PC-3 (cell line): ENCODE results near the gene CCNQ. TPM values are rescaled to one million over a fixed set of nuclear protein-coding genes. Genes with fewer than 3 reads are reported as not detected.

Experiments
- ATAC-seq: fragments of 200-7000 bp; cut with Tn5 transposase; 2 replicates; pipeline ENCODE4 v1.9.1; 2020; ENCODE audit warnings: mild to moderate bottlenecking, moderate library complexity
- BruUV-seq: library from RNA; stranded (reverse); fragments of 400-500 nt; replicated peaks from 2 replicates; lab custom pipeline; 2021; lab: Mats Ljungman, UMichigan
- CTCF ChIA-PET: fragments of 300-600 bp; sonication (Branson Sonifier 250); formaldehyde crosslinking; loops from one replicate; lab custom pipeline; 2022; ENCODE audit warnings: antibody characterized with exemption; lab: Charles Lee
- POLR2A ChIA-PET: fragments of 300-600 bp; sonication (Branson Sonifier 250); formaldehyde crosslinking; loops from one replicate; lab custom pipeline; 2022; ENCODE audit warnings: antibody characterized with exemption; ENCODE audit not compliant: unreplicated experiment; lab: Charles Lee
- DNase-seq: peaks from one replicate; pipeline ENCODE4 v3.0.0-alpha.2; 2015
- H2AFZ ChIP-seq: fragments of 300-600 bp; sonication (generic); 2 replicates; pipeline ENCODE4 v1.6.0; 2016; ENCODE audit warnings: antibody characterized with exemption, low read length
- H3F3A ChIP-seq: fragments of 300-600 bp; sonication (generic); one replicate; pipeline ENCODE4 v1.6.0; 2017; ENCODE audit warnings: antibody characterized with exemption, low read length, control low read depth, mild to moderate bottlenecking; ENCODE audit not compliant: unreplicated experiment
- H3K27ac ChIP-seq: fragments of 300-600 bp; sonication (generic); 2 replicates; pipeline ENCODE4 v1.5.1; 2016; ENCODE audit warnings: mild to moderate bottlenecking, low read length
- H3K27me3 ChIP-seq: fragments of 300-600 bp; sonication (generic); 2 replicates; pipeline ENCODE4 v1.6.1; 2016; ENCODE audit warnings: low read length, mixed read lengths
- H3K36me3 ChIP-seq: fragments of 300-600 bp; sonication (generic); 2 replicates; pipeline ENCODE4 v1.6.1; 2016; ENCODE audit warnings: low read depth, mixed run types, low read length, mixed read lengths
- H3K4me1 ChIP-seq: fragments of 300-600 bp; sonication (generic); 2 replicates; pipeline ENCODE4 v1.5.1; 2016; ENCODE audit warnings: low read length; ENCODE audit not compliant: insufficient read depth
- H3K4me2 ChIP-seq: fragments of 300-600 bp; sonication (generic); 2 replicates; pipeline ENCODE4 v1.6.0; 2016; ENCODE audit warnings: low read length
- H3K4me3 ChIP-seq: fragments of 300-600 bp; sonication (generic); 2 replicates; pipeline ENCODE4 v1.5.1; 2016; ENCODE audit warnings: mild to moderate bottlenecking, low read length, mixed read lengths
- H3K79me2 ChIP-seq: fragments of 300-600 bp; sonication (generic); 2 replicates; pipeline ENCODE4 v1.6.1; 2017; ENCODE audit warnings: low read length, mixed read lengths
- H3K9ac ChIP-seq: fragments of 300-600 bp; sonication (generic); 2 replicates; pipeline ENCODE4 v1.6.0; 2016; ENCODE audit warnings: mild to moderate bottlenecking, low read length
- H3K9me2 ChIP-seq: fragments of 300-600 bp; sonication (generic); replicated peaks from 2 replicates; pipeline ENCODE4 v1.6.1; 2016; ENCODE audit warnings: mixed run types, low read length, mixed read lengths
- H3K9me3 ChIP-seq: fragments of 300-600 bp; sonication (generic); 2 replicates; pipeline ENCODE4 v1.6.1; 2016; ENCODE audit warnings: low read length, mixed read lengths
- H4K20me1 ChIP-seq: fragments of 300-600 bp; sonication (generic); 2 replicates; pipeline ENCODE4 v1.6.1; 2016; ENCODE audit warnings: low read length, mixed read lengths
- EZH2 ChIP-seq: fragments of 300-600 bp; sonication (generic); IDR thresholded peaks from one replicate; pipeline ENCODE4 v1.6.1; 2017; ENCODE audit warnings: antibody characterized with exemption, mild to moderate bottlenecking, low read length; ENCODE audit not compliant: unreplicated experiment
- EZH2phosphoT487 ChIP-seq: fragments of 300-600 bp; sonication (generic); IDR thresholded peaks from 2 replicates; pipeline ENCODE4 v1.6.1; 2018; ENCODE audit warnings: mild to moderate bottlenecking, antibody characterized with exemption, low read length, borderline replicate concordance
- intact Hi-C: fragments of 100-400 bp; cut with micrococcal nuclease; formaldehyde crosslinking; loops from 2 replicates; pipeline ENCODE4 v1.9.0; 2023
- total RNA-seq: library from RNA; depleted of rRNA; stranded (reverse); fragments of >200 nt; gene quantifications from 2 replicates; pipeline ENCODE4 v1.2.3, GENCODE V29; 2014; rRNA removed
- TF ChIP-seq, protein P1 (sequence below): fragments of 300-600 bp; sonication (generic); conservative IDR thresholded peaks from 2 replicates; pipeline ENCODE4 v1.5.1; 2017; ENCODE audit warnings: antibody characterized with exemption, low read depth, mild to moderate bottlenecking, low read length

The CCNQ gene
- total RNA-seq, 1 experiment from 2014 or later, result 110 TPM

DNA sequence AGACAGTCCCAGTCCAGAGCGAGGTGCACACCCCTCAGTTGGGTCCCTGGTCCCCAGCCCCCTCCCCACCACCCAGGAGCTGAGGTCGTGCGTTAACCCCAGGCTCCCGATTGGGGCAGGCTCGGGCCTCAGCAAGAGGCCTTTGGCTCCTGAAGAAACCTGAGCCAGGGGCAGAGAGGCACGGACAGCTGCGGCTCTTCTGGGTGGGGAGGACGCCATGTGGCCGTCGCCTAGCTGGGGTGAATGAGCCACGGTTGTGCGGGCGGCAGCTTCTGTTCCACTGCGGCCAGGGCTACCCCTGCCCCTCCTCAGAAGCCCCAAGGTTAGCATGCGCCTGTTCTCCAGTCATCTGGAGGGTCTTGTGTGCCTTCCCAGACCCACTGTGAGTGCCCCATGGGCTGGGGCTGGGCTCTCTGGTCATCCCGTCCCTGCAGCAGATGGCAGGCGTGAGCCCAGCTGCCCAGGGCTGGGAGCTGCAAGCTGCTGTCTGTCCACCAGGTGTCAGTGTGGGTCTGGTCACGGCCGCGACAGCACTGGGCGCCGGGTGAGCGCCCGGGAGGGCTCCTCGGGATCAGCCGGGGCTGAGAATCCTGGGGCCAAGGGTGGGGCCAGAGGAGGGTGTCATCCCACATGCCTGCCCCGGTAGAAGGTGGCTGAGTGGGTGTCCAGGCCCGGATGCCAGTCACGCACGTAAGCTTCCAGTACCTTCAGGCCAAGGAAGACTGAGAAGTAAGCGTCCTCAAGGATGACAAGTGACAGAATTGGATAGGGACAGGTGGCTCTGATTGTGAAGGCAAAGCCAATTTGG lies 59.6 kb downstream of the CCNQ start:
- H3K4me2 ChIP-seq, result 0 out of 2 replicates have a peak overlapping the region, but pooled peaks have one; percentile 26
- H3K27ac ChIP-seq, result no peak overlapping the region
- H3K9ac ChIP-seq, result no peak overlapping the region
- peaks cover 13% of the 10 kb centered on the region; the same call in 1 of the 2 replicates for H3K27me3 ChIP-seq
- H3K9me3 ChIP-seq, result no peaks in the 10 kb centered on the region
- no peaks in the 10 kb centered on the region for H3K9me2 ChIP-seq
- ATAC-seq, result peak; percentile 97
- intact Hi-C loops, result loop anchor here (5.0 kb wide), 1 partner anchor 128 kb away; no protein-coding TSS in a partner anchor
- ChIA-PET POLR2A (no interaction called here), CTCF (interaction anchor here (0.6 to 1.2 kb wide), 3 partner anchors 68 to 326 kb away, joined by 3 to 7 read pairs (median 3); no protein-coding TSS in a partner anchor)
- no peaks in the 10 kb centered on the region for H3K4me1 ChIP-seq
- DNase-seq, result peak; percentile 73
- no TSS peak for BruUV-seq
- H2AFZ ChIP-seq, result 0 out of 2 replicates have a peak overlapping the region, but pooled peaks have one; percentile 34
- H3K4me3 ChIP-seq, result no peak overlapping the region
- H4K20me1 ChIP-seq, result no peaks in the 10 kb centered on the region
- H3K79me2 ChIP-seq, result no peaks in the 10 kb centered on the region
- TF ChIP-seq, protein P1, sequence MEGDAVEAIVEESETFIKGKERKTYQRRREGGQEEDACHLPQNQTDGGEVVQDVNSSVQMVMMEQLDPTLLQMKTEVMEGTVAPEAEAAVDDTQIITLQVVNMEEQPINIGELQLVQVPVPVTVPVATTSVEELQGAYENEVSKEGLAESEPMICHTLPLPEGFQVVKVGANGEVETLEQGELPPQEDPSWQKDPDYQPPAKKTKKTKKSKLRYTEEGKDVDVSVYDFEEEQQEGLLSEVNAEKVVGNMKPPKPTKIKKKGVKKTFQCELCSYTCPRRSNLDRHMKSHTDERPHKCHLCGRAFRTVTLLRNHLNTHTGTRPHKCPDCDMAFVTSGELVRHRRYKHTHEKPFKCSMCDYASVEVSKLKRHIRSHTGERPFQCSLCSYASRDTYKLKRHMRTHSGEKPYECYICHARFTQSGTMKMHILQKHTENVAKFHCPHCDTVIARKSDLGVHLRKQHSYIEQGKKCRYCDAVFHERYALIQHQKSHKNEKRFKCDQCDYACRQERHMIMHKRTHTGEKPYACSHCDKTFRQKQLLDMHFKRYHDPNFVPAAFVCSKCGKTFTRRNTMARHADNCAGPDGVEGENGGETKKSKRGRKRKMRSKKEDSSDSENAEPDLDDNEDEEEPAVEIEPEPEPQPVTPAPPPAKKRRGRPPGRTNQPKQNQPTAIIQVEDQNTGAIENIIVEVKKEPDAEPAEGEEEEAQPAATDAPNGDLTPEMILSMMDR, result peak; percentile 89
- TF ChIP-seq EZH2phosphoT487 (no peak), EZH2 (no peak)
- H3K36me3 ChIP-seq, result no peaks in the 10 kb centered on the region
- H3F3A ChIP-seq, result no peaks in the 10 kb centered on the region

DNA sequence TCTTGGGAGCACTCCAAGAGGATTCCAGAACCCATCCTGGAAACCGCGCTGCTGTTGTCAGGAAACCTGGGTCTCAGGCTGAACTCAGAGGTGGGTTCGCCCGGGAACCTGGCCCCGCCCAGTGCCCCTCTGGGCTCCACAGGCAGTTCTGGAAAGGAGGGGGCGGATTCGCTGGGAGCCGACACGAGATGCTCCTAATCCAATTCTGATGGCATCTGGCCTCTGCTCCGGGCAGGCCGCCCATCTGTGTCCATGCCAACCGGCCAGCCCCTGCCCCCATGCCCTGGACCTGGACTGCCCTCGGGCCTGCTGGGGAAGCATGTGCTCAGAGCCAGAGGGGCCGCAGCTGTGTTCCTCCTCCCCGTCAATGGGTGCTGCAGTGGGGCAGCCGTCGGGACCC lies 60.5 kb downstream of the CCNQ start:
- DNase-seq (no peak), ATAC-seq (no peak)
- no peak overlapping the region for H3K4me2 ChIP-seq
- CTCF ChIA-PET, result no interaction called here
- no peak overlapping the region for H3K27ac ChIP-seq
- H3K9ac ChIP-seq, result no peak overlapping the region
- H3K9me3 ChIP-seq, result no peaks in the 10 kb centered on the region
- H3K79me2 ChIP-seq, result no peaks in the 10 kb centered on the region
- H3F3A ChIP-seq, result no peaks in the 10 kb centered on the region
- H3K36me3 ChIP-seq, result no peaks in the 10 kb centered on the region
- no peaks in the 10 kb centered on the region for H3K4me1 ChIP-seq
- intact Hi-C loops, result loop anchor here (5.0 kb wide), 1 partner anchor 129 kb away; no protein-coding TSS in a partner anchor
- TF ChIP-seq, protein P1, result no peak
- no peak for TF ChIP-seq EZH2
- no peak for TF ChIP-seq EZH2phosphoT487
- no peak overlapping the region for H3K4me3 ChIP-seq
- H3K27me3 ChIP-seq, result peaks cover 13% of the 10 kb centered on the region; the same call in 1 of the 2 replicates
- H3K9me2 ChIP-seq, result no peaks in the 10 kb centered on the region
- no peaks in the 10 kb centered on the region for H4K20me1 ChIP-seq
- BruUV-seq, result no TSS peak
- POLR2A ChIA-PET, result no interaction called here
- H2AFZ ChIP-seq, result no peak overlapping the region

Other genes with a start within 250 kb of the CCNQ start
- gene PNMA6E, start 197.8 kb downstream of the CCNQ start, total RNA-seq, result not detected in 2 replicates
- gene ZFP92, start 187.7 kb downstream of the CCNQ start, total RNA-seq, result not detected in 2 replicates
- gene TREX2, start 153.1 kb downstream of the CCNQ start, total RNA-seq, result 1.4 and 4.7 TPM in 2 replicates
- gene HAUS7, start 128.6 kb downstream of the CCNQ start, total RNA-seq, result 34.1 and 46.0 TPM in 2 replicates
- not detected in 2 replicates for gene BGN, start 104.2 kb downstream of the CCNQ start, total RNA-seq
- gene ATP2B3, start 81.5 kb downstream of the CCNQ start, total RNA-seq, result not detected in 2 replicates
- gene DUSP9, start 48.1 kb upstream of the CCNQ start, total RNA-seq, result 10.7 and 13.0 TPM in 2 replicates
- gene PNCK, start 74.7 kb upstream of the CCNQ start, total RNA-seq, result 1.0 and 3.3 TPM in 2 replicates
- 45.3 and 52.5 TPM in 2 replicates for gene SLC6A8, start 88.8 kb upstream of the CCNQ start, total RNA-seq
- 289 and 301 TPM in 2 replicates for gene BCAP31, start 125.2 kb upstream of the CCNQ start, total RNA-seq
- gene ABCD1, start 125.7 kb upstream of the CCNQ start, total RNA-seq, result 44.4 and 48.6 TPM in 2 replicates
- 27.3 and 43.5 TPM in 2 replicates for gene PLXNB3, start 165.1 kb upstream of the CCNQ start, total RNA-seq
- gene SRPK3, start 181.9 kb upstream of the CCNQ start, total RNA-seq, result 0.40 and 1.5 TPM in 2 replicates
- 88.6 and 104 TPM in 2 replicates for gene IDH3G, start 195.2 kb upstream of the CCNQ start, total RNA-seq
- gene SSR4, start 195.5 kb upstream of the CCNQ start, total RNA-seq, result 232 and 298 TPM in 2 replicates
- gene PDZD4, start 231.4 kb upstream of the CCNQ start, total RNA-seq, result 0.26 and 0.63 TPM in 2 replicates